ENCODE data around the gene SLC30A5.
"Not testable (repeated sequence)": the region's sequence is repeated elsewhere in the genome, so short reads cannot be mapped to it uniquely, and the experiment has no call there.

The SLC30A5 gene

DNA sequence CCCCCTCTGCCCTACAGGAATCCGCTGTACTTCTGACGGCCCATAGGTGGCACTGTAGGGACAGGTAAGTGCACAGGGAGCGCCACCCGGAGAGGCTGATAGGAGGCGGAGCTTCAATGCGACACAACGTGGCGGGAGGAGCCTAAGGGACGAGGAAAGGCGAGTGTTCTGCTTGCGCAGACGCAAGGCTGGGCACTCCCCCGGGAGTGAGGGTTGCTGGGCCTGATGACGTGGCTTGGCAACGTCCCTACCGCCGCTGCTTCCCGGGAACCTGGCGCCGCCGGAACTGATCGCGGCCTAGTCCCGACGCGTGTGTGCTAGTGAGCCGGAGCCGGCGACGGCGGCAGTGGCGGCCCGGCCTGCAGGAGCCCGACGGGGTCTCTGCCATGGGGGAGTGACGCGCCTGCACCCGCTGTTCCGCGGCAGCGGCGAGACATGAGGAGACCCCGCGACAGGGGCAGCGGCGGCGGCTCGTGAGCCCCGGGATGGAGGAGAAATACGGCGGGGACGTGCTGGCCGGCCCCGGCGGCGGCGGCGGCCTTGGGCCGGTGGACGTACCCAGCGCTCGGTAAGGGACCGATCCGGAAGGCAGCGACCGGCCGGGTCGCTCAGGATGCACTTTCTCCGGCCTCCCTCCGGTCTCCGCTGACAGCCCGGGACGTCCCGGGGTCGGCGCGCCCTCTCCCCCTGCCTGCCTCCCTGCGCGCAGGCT, at the start of gene SLC30A5:
TSS of gene SLC30A5 (plus strand) at position 244 of the 712 bp plus-strand sequence. CDS start at position 486, 242 bp downstream.
- no peaks in the 10 kb centered on the region for H3K36me3 ChIP-seq
- peak; percentile 100 for DNase-seq
- TF ChIP-seq, protein P1, sequence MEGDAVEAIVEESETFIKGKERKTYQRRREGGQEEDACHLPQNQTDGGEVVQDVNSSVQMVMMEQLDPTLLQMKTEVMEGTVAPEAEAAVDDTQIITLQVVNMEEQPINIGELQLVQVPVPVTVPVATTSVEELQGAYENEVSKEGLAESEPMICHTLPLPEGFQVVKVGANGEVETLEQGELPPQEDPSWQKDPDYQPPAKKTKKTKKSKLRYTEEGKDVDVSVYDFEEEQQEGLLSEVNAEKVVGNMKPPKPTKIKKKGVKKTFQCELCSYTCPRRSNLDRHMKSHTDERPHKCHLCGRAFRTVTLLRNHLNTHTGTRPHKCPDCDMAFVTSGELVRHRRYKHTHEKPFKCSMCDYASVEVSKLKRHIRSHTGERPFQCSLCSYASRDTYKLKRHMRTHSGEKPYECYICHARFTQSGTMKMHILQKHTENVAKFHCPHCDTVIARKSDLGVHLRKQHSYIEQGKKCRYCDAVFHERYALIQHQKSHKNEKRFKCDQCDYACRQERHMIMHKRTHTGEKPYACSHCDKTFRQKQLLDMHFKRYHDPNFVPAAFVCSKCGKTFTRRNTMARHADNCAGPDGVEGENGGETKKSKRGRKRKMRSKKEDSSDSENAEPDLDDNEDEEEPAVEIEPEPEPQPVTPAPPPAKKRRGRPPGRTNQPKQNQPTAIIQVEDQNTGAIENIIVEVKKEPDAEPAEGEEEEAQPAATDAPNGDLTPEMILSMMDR (IDR thresholded peaks at IDR 0.05), result peak; percentile 86 to 87
- peak within 1 kb of the TSS; percentile 58 to 96 for H3K4me3 ChIP-seq
- intact Hi-C loops (cut with DNase I; ENCODE audit: low total_unique reads), result loop anchor here (5.0 to 10.0 kb wide), 2 partner anchors 121 to 273 kb away; partner anchors contain the start of genes AK6, RAD17 and TAF9
- H3K9me3 ChIP-seq, result no peaks in the 10 kb centered on the region
- H3K27ac ChIP-seq, result peak within 1 kb of the TSS; percentile 86 to 99
- peaks cover 0 to 24% (median 11%) of the 10 kb centered on the region in 4 donors for H3K4me1 ChIP-seq
- no peaks in the 10 kb centered on the region for H3K27me3 ChIP-seq

DNA sequence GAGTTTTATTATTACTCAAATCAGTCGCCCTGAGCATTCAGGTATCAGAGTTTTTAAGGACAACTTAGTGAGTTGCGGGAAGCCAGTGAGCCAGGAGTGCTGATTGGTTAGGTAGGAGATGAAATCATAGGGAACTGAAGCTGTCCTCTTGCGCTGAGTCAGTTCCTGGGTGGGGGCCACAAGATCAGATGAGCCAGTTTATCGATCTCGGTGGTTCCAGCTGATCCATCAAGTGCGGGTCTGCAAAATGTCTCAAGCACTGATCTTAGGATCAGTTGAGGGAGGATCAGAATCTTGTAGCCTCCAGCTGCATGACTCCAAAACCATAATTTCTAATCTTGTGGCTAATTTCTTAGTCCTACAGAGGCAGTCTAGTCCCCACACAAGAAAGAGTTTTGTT, 48.6 kb upstream of the SLC30A5 start:
- DNase-seq; intact Hi-C loops (cut with DNase I; ENCODE audit: low total_unique reads); H3K27me3 ChIP-seq; H3K36me3 ChIP-seq; H3K4me1 ChIP-seq; H3K4me3 ChIP-seq; H3K27ac ChIP-seq; H3K9me3 ChIP-seq: not testable (repeated sequence)

DNA sequence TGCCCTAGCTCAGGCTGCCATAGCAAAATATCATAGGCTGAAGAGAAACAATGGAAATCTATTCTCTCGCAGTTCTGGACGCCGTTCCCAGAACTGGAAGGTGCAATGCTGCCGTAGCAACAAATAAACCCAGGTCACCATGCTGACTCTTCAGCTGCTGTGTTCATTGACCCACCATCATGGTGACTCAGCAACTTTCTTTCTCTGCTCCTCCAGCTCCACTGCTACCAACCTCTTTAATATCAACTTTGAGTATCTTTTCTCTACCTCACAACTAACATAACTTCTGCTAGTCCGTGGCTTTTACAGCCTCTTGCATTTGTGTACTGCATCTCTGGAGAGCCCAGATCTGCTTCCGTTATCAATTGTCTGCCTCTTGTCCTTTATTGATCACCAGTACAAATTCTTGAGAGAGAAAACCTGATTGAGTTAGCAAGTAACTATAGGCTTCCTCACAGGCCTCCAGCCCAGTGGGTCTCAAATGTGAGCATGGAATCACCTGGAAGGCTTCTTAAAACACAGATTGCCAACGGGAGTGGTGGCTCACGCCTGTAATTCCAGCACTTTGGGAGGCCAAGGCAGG, 47.3 kb upstream of the SLC30A5 start:
- TF ChIP-seq, protein P1 (IDR thresholded peaks at IDR 0.05), result no peak
- no peak overlapping the region for H3K4me3 ChIP-seq
- no peak for DNase-seq
- H3K36me3 ChIP-seq, result no peaks in the 10 kb centered on the region
- intact Hi-C loops (cut with DNase I; ENCODE audit: low total_unique reads), result no loop called here
- H3K27ac ChIP-seq, result no peak overlapping the region
- peaks cover 0 to 4% (median 0%) of the 10 kb centered on the region in 4 donors for H3K4me1 ChIP-seq
- no peaks in the 10 kb centered on the region for H3K27me3 ChIP-seq
- H3K9me3 ChIP-seq, result no peaks in the 10 kb centered on the region

DNA sequence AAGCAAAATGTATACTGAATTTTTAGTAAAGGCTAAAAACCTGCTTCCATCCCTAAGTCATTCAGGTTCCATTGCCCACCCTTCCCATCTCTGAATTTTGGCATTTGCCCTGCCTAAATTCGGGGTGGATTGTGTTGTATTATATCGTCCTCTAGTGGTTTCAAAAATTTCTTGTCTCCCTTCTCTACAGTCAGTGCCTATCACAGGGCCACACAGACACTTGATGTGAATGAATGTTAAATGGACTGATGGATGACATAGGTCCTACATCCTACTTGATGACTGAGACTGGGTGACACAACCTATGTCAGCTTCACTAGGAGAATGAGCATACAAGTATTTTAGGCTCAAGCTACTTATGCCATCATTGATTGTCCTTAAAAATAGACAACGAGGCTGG, 45.6 kb upstream of the SLC30A5 start:
- Histone ChIP-seq H3K36me3 (no peaks in the 10 kb centered on the region), H3K9me3 (no peaks in the 10 kb centered on the region), H3K4me3 (no peak overlapping the region), H3K27ac (no peak overlapping the region), H3K4me1 (peaks cover 0 to 4% (median 0%) of the 10 kb centered on the region in 4 donors), H3K27me3 (no peaks in the 10 kb centered on the region)
- intact Hi-C loops (cut with DNase I; ENCODE audit: low total_unique reads), result no loop called here
- TF ChIP-seq, protein P1 (IDR thresholded peaks at IDR 0.05), result no peak
- no peak for DNase-seq

DNA sequence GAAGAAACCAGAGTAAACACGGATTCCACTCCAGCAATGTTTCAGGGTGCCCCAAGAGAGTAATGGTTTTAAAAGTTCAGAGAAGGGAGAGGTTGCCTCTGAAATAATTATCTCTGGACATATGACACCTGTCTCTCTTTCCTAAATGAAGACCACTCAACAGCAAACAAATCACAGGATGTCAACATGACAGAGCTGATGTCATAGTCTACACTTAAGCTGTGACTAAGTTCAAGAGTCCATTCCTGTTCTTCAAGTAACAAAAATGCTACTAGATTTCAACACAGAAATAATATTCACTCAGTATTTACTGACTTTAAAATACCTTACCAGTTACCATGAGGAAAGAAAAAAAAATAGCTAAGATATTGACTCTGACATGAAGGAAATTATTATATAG, 44.7 kb upstream of the SLC30A5 start:
- Histone ChIP-seq H3K36me3 (no peaks in the 10 kb centered on the region), H3K4me3 (no peak overlapping the region), H3K9me3 (no peaks in the 10 kb centered on the region), H3K27ac (no peak overlapping the region), H3K27me3 (no peaks in the 10 kb centered on the region), H3K4me1 (no peaks in the 10 kb centered on the region)
- intact Hi-C loops (cut with DNase I; ENCODE audit: low total_unique reads), result no loop called here
- TF ChIP-seq, protein P1 (IDR thresholded peaks at IDR 0.05), result no peak
- DNase-seq, result no peak

DNA sequence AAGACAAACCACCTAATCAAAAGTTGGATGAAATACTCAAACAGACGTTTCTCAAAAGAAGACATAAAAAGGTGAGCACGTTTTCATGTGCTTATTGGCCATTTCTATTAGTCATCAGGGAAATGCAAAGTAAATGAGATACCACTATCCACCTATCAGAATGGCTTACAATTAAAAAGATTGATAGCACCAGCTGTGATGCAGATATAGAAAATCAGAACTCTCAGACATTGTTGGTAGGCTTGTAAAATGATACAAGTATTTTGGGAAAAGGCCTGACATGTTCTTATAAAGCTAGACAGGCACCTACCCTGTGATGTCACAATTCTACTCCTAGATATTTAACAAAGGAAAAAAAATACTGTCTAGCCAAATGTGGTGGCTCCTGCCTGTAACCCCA, 44.0 kb upstream of the SLC30A5 start:
- Histone ChIP-seq H3K9me3 (no peaks in the 10 kb centered on the region), H3K4me3 (no peak overlapping the region), H3K4me1 (no peaks in the 10 kb centered on the region), H3K27me3 (no peaks in the 10 kb centered on the region), H3K36me3 (no peaks in the 10 kb centered on the region), H3K27ac (no peak overlapping the region)
- no peak for DNase-seq
- intact Hi-C loops (cut with DNase I; ENCODE audit: low total_unique reads), result no loop called here
- TF ChIP-seq, protein P1 (IDR thresholded peaks at IDR 0.05), result no peak
